Measurements from ENCODE around the gene ABCC5.

The ABCC5 gene

DNA sequence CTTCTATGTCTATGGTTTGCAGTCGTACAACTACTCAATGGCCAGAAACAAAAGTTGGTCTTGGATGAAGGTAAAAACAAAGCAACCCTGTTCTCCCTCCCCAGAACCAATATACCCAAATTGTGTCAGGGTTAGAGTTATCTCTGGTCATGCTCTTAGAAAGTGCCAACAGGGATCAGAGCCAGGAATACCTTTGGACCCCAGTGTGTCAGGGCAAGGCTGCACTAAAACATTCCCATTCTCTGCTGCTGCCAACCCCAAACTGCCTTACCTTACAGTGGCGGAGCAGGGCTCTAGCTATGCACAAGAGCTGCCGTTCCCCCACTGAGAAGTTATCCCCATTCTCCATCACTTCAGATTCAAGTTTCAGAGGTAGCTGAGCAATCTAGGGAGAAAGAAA, 90.6 kb downstream of the ABCC5 start:
- TF ChIP-seq GATA3 (IDR thresholded peaks at IDR 0.05; ENCODE audit: low read depth, low read length) (no peak), GATA2 (IDR thresholded peaks at IDR 0.05; ENCODE audit: low read depth, low read length) (no peak)

DNA sequence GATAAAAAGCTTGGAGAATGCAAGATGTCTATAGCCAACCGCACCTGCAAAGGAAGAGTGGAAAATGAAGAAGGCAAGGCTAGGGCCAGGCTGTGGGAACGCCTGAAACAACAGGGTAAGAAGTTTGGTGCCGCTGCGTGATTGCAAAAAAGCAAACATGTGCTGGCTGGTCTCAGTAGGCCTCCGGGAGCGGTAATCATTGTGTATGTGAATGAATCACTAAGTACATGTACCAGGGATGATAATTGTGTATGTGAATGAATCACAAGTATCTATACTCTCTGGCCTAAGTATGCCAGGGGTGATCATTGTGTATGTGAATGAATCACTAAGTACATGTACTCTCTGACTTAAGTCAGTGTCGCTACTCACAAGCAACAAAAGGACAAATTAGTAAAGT, 92.7 kb downstream of the ABCC5 start:
- TF ChIP-seq GATA2 (IDR thresholded peaks at IDR 0.05; ENCODE audit: low read depth, low read length) (no peak), GATA3 (IDR thresholded peaks at IDR 0.05; ENCODE audit: low read depth, low read length) (no peak)

DNA sequence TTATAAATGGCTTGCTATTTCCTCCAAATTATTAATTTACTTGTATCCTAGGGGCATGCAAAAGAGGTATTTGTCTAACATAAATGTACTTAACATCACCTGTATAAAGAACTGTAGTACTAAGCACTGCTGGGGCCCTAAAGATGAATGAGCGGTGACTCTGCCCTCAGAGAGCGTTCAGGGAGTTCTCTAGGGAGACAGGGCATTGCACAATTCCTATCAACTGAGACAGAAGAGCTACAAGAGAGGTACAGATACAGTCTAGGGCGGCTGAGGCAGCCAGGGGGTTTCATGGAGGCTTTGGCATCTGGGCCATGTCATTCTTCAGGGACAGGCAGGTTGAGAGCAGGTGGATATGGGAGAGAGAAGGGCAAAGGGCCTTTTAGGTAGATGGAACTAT, 93.1 kb downstream of the ABCC5 start:
- TF ChIP-seq GATA2 (IDR thresholded peaks at IDR 0.05; ENCODE audit: low read depth, low read length) (no peak), GATA3 (IDR thresholded peaks at IDR 0.05; ENCODE audit: low read depth, low read length) (no peak)

DNA sequence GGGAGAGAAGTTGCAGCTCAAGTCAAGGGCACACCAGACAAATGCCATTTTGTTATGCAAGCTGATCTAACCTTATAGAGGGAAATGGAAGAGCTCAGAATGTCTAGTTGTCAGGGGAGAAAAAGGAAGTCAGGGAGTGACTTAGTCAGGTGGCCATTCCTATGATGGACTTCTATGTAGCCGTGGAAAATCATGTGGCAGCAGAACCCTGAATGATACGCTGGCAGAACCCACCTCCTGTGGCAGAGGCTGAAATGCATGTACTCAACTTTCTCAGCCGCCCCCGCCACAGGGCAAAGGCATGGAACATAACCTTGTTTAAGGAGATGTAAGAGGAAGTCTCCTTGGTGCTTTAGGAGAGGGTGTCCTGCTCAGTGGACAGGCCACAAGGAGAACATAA, 95.3 kb downstream of the ABCC5 start:
- TF ChIP-seq GATA3 (IDR thresholded peaks at IDR 0.05; ENCODE audit: low read depth, low read length) (no peak), GATA2 (IDR thresholded peaks at IDR 0.05; ENCODE audit: low read depth, low read length) (no peak)

DNA sequence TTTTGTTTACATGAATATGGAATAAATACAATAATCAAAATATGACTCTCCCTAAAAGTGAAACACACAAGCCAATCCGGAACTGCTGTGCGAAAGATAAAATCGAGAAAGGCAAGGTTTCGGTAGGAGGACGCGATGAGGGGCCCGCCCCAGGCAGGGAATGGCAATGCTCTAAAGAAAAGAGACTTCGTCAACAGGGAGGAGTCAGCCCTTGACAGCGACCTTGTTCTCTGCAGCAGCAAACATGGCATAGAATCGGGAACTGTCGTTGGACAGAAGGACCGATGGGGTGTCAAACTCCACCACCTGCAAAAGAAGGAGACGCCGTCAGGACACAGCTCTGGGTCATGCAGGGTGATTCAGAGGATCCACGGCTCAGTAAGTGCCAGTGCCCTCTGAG, 96.6 kb downstream of the ABCC5 start:
- TF ChIP-seq GATA3 (IDR thresholded peaks at IDR 0.05; ENCODE audit: low read depth, low read length) = no peak
- TF ChIP-seq GATA2 (IDR thresholded peaks at IDR 0.05; ENCODE audit: low read depth, low read length) = no peak

DNA sequence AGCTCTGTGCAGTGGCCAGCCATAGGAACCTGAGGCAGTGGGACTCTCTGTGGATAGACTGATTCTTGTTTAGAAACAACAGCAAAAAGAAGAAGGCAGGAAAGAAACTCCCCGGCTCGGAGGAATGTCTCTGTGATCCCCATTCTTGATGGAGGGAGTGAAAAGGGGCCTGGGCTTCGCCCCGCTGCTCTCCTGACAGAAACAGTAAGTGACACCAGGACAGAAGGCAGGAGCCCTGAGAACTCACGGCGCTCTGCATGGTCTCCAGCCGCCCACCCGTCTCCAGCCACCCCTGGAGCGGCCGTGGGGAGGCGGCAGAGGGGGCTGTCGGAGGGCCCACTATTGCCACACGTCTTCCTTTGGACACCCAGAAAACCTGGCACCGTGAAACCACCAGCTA, 97.3 kb downstream of the ABCC5 start:
- no peak for TF ChIP-seq GATA2 (IDR thresholded peaks at IDR 0.05; ENCODE audit: low read depth, low read length)
- no peak for TF ChIP-seq GATA3 (IDR thresholded peaks at IDR 0.05; ENCODE audit: low read depth, low read length)

DNA sequence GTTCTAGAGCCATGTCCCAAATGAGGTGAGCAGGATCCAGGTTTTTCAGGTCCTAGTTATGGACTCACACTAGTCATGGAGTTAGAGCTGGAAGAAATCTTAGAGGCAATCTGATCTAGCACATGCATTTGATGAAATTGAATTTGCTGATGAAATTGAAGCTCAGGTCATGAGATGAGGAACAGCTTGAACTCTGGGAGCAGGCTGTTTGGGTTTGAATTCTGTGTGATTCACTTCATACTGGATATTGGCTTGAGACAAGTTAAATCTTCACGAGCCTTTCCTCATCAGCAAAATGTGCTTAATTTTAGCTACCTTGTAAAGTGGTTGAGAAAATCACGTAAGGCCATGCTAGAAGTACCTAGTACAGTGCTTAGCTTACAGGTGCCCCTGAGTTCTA, 99.5 kb downstream of the ABCC5 start:
- TF ChIP-seq GATA2 (IDR thresholded peaks at IDR 0.05; ENCODE audit: low read depth, low read length) (no peak), GATA3 (IDR thresholded peaks at IDR 0.05; ENCODE audit: low read depth, low read length) (no peak)

DNA sequence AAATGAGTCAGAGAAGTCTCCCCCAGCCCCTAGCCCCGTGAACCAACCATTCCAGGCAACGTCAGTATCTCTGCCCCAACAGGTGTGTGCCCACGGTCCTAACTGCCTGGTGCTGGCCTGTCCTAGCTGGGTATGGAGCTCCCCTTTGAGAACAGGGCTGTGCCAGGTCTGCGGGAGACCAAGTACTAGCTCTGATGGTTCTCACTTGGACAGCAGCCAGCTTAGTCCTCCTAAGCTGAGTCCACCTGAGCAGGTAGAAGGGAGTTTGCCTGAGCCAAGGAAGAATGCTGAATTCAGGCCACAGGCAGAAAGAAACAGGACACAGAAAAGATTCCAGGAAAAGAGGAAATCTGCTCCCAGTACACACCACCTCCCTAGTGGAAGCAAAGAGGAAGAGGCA, 99.9 kb downstream of the ABCC5 start:
- TF ChIP-seq GATA2 (IDR thresholded peaks at IDR 0.05; ENCODE audit: low read depth, low read length) = no peak
- TF ChIP-seq GATA3 (IDR thresholded peaks at IDR 0.05; ENCODE audit: low read depth, low read length) = no peak

DNA sequence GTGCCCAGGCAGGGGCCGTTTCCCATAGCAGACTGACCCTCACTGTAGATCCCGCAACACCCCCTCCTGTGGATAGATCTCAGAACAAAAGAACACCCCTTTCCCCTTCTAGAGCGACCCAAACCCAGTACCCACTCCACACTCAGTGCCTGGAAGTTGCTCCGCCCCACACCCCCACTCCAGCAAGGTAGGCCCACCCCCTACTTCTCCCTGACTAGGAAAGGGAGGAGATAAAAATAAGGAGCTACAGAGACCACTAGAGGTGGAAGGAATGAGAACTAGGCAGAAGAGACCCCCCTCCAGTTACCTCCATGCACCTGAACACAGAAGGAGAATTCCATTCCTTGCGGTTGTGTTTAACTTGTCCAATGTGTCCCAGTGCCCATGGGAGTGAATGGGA, 102.8 kb downstream of the ABCC5 start:
- no peak for TF ChIP-seq GATA3 (IDR thresholded peaks at IDR 0.05; ENCODE audit: low read depth, low read length)
- no peak for TF ChIP-seq GATA2 (IDR thresholded peaks at IDR 0.05; ENCODE audit: low read depth, low read length)

DNA sequence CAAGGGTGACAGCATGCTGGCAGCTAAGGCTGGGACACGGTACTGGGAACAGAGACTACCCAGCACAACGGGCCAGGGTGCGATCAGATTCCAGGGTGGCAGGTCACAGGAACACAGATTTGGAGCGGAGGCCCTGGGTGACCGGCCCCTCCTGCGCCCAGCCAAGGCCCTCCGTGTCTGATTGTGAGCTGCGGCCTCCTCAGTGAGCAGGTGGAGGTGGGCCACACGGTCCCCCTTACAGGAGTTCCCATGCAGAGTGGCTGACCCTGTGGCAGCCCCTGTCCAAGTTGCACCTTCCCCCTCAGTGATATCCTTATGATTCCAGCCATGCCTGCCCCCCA, 104.1 kb downstream of the ABCC5 start:
- TF ChIP-seq GATA3 (IDR thresholded peaks at IDR 0.05; ENCODE audit: low read depth, low read length) (no peak), GATA2 (IDR thresholded peaks at IDR 0.05; ENCODE audit: low read depth, low read length) (no peak)

DNA sequence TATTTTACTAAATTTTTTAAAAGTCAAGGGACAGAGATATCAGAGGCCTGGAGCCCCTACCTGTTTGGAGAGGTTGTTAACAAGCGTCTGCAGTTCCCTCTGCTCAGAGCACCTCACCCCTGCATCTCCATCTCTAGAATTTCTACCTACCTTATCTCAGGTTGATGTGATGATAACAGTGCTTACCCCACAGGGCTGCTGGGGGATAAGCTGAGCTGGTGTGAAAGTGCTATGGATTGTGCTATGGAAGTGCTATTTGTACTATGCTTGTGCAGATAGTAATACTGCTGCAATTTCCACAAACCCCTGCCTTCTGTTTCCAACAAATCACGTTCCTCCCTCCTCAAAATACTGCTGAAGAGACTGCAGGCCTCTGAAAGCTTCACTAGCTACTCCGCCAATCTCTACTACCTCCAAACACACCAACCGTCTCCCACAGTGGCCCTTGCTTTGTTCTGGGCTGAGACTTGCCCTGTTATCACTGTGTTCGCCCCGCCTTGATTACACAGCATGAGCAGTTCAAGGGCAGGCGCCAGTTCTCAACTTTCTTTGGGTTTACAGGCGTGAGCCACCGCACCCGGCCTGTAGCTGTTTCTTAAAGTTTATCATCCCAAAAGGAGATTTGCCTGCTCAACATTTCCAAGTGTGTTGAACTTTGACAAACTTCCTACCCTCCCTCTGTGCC, 104.6 kb downstream of the ABCC5 start:
- no peak for TF ChIP-seq GATA2 (IDR thresholded peaks at IDR 0.05; ENCODE audit: low read depth, low read length)
- no peak for TF ChIP-seq GATA3 (IDR thresholded peaks at IDR 0.05; ENCODE audit: low read depth, low read length)

DNA sequence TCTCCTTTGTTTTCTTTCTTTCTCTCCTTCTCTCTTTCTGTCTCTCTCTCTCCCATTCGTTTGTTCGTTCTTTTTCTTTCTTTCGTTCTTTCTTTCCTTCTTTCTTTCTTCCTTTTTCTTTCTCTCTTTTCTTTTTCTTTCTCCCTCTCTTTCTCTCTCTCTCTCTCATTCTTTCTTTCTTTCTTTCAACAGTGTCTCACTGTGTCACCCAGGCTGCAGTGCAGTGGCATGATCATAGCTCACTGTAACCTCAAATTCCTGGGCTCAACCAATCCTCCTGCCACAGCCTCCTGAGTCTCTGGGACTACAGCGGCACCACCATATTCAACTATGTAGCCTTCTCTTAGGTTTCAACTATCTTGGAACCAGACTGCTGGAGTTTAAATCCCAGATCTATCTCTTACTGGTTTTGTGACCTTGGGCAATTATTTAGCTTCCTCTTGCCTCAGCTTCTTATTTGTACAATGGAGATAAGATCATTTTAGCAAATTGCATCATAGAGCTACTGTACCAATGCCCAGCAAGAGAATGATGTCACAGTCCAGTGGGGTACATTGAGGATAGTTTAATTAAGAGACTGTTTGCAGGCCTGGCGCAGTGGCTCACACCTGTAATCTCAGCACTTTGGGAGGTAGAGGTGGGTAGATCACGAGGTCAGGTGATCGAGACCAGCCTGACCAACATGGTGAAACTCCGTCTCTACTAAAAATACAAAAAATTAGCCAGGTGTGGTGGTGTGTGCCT, 105.7 kb downstream of the ABCC5 start:
- TF ChIP-seq GATA2 (IDR thresholded peaks at IDR 0.05; ENCODE audit: low read depth, low read length) = no peak
- TF ChIP-seq GATA3 (IDR thresholded peaks at IDR 0.05; ENCODE audit: low read depth, low read length) = no peak

DNA sequence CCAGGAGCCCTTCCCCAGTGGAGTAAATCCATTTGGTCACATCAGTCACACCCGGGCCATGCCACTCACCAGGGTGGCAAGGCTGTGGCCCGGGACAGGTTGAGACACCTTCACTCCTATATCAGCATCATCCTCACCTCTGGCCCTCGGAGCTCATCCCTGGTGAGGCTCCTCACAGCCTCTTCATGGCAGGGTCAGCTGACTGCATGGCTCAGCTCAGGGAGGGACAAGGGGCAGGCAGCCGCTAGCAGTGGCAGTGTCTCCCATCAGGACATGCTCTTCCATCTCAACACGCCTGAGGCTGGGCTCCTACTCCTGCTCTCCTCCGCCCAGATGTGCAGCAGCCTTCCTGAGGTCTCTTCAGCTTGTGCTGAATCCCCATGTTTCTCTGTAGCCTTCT, 106.6 kb downstream of the ABCC5 start:
- TF ChIP-seq GATA3 (IDR thresholded peaks at IDR 0.05; ENCODE audit: low read depth, low read length) (no peak), GATA2 (IDR thresholded peaks at IDR 0.05; ENCODE audit: low read depth, low read length) (no peak)

DNA sequence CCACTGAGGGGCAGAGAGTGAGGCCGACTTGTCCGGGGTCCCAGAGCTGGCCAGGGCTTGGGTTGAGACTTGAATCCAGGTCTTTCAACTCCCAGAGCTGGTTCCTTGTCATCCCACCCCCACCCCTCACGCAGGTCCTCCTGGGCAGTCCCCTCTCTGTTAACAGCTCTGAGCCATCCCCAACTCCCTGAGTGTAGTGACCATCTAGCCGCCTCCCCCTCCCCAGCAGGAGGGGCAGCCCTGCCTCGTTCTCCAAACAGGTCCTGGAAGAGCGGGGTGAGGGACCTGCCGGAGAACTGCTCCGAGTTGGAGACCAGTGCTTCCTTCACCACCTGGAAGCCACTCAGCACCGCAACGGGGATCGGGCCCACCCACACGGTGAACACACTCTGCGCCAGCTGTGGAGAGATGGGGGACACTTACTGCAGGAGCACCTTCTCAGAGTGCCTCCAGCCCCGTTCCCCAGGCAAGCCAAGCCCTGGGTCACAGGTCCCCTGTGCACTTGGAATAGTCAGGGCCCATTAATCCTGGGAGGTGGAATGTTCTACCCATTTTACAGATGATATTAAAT, 108.6 kb downstream of the ABCC5 start:
- no peak for TF ChIP-seq GATA3 (IDR thresholded peaks at IDR 0.05; ENCODE audit: low read depth, low read length)
- no peak for TF ChIP-seq GATA2 (IDR thresholded peaks at IDR 0.05; ENCODE audit: low read depth, low read length)

DNA sequence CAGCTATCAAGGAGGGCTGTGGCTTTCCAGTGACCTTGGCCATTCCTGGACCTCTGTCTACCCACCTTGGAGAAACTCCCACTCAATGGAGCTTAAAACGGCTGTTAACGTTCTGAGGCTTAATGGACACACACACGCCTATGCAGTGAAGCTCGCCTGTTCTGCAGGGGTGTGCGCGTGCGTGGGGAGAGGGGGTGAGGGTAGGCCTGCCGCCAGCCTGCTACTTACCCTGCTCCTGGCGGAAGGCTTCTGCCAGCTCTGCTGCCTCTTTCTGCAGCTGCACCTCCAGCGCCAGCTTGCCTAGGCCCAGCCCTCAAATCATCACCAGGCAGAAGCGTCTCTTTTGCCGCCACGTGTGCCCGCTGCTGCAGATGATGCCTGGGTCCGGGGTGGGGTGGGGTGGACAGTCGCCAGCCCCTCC, 109.8 kb downstream of the ABCC5 start:
- TF ChIP-seq GATA3 (IDR thresholded peaks at IDR 0.05; ENCODE audit: low read depth, low read length) (no peak), GATA2 (IDR thresholded peaks at IDR 0.05; ENCODE audit: low read depth, low read length) (no peak)

Data from SH-SY5Y (cell line).